ENCODE measurements around the gene SEC14L1.

DNA sequence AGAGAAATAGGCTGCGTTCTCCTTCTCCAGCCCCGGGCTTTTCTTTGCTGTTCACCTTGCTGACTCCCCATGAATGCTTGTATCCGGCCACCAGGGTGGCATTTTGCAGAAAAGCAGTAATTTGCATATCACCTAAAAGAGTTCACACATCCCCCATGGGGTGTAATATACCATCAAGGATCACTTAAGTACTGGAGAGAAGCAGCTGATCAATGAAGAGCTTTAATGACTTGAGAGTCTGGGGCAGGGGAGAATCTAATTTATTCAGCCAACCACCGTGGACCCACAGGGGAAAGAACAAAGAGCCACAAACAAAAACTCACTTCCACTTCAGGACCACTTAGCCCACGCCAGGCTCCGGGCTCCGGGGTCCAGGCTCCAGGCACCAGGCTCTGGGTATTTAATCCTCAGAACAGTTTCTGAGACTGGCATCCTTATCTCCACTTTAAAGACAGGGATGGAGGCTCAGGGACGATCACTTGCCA, 33.9 kb upstream of the SEC14L1 start:
- TF ChIP-seq POLR2A (IDR thresholded peaks at IDR 0.05; ENCODE audit: low read length) (no peak), GATA1 (IDR thresholded peaks at IDR 0.05; ENCODE audit: low read depth, low read length) (no peak)

Data from erythroblast (primary cell).